Globus pallidus (tissue), 1 donor: ENCODE data around the gene TMEM244.
"Not testable (repeated sequence)": the region's sequence is repeated elsewhere in the genome, so short reads cannot be mapped to it uniquely, and the experiment has no call there.

Experiments
- DNase-seq: peaks from one replicate; pipeline ENCODE4 v3.0.0-alpha.2; 2015; ENCODE audit warnings: low spot score

TMEM244 gene

GRCh38 chr6:129860908-129861665 is at the start of gene TMEM244:
TSS of gene TMEM244 (minus strand) at chr6:129861315. CDS start at chr6:129861188, 127 bp downstream.
- DNase-seq, result peak; percentile 54

GRCh38 chr6:129908858-129909257 is 47.7 kb upstream of the TMEM244 start:
- no peak for DNase-seq

- no peak for DNase-seq
These were observed 47.2 kb upstream of the TMEM244 start for GRCh38 chr6:129908356-129908755.

- DNase-seq, result no peak
These were observed 45.5 kb upstream of the TMEM244 start for GRCh38 chr6:129906515-129907077.

- no peak for DNase-seq
These were observed 42.0 kb upstream of the TMEM244 start for GRCh38 chr6:129903082-129903481.

GRCh38 chr6:129902681-129903080 is 41.6 kb upstream of the TMEM244 start:
- DNase-seq, result no peak

GRCh38 chr6:129901910-129902309 is 40.8 kb upstream of the TMEM244 start:
- DNase-seq, result no peak

- DNase-seq, result no peak
These were observed 34.6 kb upstream of the TMEM244 start for GRCh38 chr6:129895692-129896091.

- DNase-seq, result peak; percentile 6
These were observed 33.8 kb upstream of the TMEM244 start for GRCh38 chr6:129894921-129895320.

GRCh38 chr6:129893640-129894039 is 32.5 kb upstream of the TMEM244 start:
- peak; percentile 41 for DNase-seq

GRCh38 chr6:129890701-129891100 is 29.6 kb upstream of the TMEM244 start:
- DNase-seq, result no peak

- DNase-seq, result no peak
These were observed 29.0 kb upstream of the TMEM244 start for GRCh38 chr6:129890164-129890563.

GRCh38 chr6:129889580-129889979 is 28.5 kb upstream of the TMEM244 start:
- DNase-seq, result no peak

- DNase-seq, result no peak
These were observed 25.5 kb upstream of the TMEM244 start for GRCh38 chr6:129886401-129887155.

GRCh38 chr6:129884211-129884610 is 23.1 kb upstream of the TMEM244 start:
- DNase-seq, result no peak

- no peak for DNase-seq
These were observed 21.5 kb upstream of the TMEM244 start for GRCh38 chr6:129882510-129883023.

GRCh38 chr6:129877894-129878293 is 16.8 kb upstream of the TMEM244 start:
- not testable (repeated sequence) for DNase-seq

GRCh38 chr6:129875610-129876520 is 14.8 kb upstream of the TMEM244 start:
- no peak for DNase-seq

- no peak for DNase-seq
These were observed 13.7 kb upstream of the TMEM244 start for GRCh38 chr6:129874837-129875236.

- no peak for DNase-seq
These were observed 11.5 kb upstream of the TMEM244 start for GRCh38 chr6:129872586-129872985.

GRCh38 chr6:129871221-129871620 is 10.1 kb upstream of the TMEM244 start:
- DNase-seq, result no peak

GRCh38 chr6:129867403-129867802 is 6.3 kb upstream of the TMEM244 start:
- peak; percentile 7 for DNase-seq
